ENCODE measurements around the gene STX3.
"Not testable (repeated sequence)": the region's sequence is repeated elsewhere in the genome, so short reads cannot be mapped to it uniquely, and the experiment has no call there.

The STX3 gene

DNA sequence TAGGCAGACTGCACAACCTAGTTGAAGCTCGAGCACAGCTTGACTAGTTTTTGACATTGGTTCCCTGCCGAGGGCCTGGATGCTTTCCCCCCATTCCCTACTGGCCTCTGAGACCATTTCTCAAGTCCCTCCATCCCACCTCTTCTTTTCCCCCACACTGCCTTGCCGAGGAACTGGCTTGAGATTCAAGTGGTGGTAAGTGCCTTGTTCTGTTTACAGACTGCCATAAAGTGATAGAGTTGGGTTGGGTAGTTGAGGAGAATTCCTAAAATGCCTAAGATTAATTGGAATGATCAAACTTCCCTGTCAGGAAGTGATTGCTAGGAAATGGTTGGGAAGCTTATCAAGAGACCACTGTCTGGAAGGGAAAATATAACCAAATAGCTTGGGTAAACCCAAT is 39.2 kb downstream of the STX3 start:
- no peak for DNase-seq

DNA sequence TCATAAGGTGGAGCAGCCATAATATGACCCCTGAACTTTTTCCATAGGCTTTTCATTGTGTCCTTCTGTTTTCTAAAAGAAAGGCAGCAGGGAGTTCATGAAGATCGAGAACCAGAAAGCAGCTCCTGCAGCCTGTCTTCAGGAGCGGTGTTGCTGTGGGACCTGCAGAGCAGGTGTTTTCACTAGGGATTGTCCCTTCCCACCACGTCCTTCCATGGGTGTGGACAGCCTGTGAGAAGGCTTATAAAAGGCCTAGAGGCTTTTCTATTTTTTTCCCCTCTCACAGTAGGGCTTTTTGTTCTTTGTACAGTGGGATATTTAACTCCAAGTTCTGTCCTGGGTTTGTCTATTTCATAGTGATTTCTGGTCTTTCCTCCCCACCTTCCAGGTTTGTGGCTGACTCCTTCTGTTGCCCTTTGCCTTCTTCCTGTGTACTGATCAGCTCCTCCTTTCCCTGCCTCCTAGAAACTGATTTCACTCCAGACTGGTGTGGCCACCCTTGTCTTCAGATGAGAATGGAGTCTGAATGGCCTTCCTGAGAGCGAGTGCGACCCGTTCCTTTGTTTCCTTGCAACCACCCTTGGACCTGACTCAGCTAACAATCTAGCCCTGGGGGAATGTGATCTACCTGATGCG is 45.3 kb downstream of the STX3 start:
- DNase-seq = no peak

DNA sequence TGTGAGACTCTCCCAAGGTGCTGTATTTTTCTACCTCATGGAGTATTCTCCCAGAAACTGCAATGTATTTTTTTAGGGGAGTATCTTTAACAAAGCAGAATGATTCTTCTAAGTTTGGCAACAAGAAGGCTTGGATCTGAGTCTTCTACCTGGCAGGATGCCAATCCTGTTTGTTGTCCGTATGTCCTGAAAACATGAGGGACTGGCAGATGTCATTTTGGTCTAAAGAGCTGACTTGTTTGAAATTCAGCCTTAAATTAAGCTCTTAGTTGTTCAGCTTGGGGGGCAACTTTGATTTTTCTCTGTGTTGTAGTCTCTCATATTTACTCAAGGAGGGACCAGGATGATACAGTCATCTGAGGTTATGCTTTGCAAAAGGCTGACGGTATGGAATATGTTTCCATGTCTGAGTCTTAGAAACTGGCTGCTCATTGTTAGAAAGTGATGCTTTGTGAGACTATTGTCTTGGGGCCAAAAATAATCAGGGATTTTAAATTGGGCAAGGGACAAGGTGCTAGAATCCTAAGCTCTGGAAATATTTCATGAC is 46.1 kb downstream of the STX3 start:
- no peak for DNase-seq

DNA sequence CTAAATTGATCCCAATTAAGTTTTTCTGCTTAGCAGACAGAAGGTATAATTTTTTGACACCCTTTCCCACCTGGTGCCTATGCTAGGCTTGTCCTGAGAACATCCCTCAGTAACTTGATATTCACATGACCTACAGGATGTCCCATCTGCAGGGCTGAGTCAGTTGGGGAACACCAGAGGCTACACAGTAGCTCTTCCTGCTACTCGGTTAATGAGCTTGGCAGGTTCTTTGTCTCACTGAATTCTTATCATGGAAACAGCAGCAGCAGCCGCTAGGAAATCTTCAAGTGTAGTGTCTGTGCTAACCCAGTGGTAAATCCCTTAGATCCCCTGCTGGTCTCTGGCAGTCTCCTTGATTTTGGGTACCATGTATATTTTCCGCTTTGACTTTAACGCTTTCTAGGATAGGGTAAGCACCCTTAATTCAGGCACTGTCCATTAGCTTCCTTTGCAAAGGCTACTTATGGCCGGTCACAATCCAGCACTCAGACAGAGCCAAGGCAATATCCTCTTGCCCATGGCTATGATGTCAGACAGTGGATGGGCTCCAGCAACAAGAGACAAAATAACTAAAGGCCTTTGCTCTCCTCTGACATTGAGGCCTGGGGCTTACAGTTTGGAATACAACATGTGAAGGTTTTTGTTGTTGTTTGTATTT is 46.9 kb downstream of the STX3 start:
- no peak for DNase-seq

DNA sequence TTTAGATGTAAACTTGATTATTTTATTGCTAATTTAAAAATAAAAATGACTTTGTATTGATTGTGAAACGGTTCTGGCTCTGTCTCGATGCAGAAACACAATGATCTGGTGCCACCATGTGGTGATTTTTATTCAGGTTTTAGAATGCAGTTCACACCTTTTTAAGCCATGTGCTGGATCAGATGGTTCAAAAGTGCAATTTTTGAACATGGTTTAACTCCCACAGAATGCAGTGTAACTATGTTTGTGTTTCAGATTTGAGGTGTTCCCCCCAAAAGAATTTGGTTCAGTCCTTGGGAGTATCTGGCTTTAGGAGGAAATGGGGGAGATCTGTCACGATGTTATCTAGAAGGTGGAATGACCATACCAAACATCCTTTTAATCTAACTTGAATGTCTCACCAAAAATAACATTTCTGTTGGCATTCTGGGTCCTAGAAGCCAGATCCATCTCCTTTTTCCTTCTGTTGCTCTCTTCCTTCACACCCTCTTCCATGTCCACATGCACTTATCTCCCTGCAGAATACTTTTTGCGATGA is 47.5 kb downstream of the STX3 start:
- DNase-seq = no peak

DNA sequence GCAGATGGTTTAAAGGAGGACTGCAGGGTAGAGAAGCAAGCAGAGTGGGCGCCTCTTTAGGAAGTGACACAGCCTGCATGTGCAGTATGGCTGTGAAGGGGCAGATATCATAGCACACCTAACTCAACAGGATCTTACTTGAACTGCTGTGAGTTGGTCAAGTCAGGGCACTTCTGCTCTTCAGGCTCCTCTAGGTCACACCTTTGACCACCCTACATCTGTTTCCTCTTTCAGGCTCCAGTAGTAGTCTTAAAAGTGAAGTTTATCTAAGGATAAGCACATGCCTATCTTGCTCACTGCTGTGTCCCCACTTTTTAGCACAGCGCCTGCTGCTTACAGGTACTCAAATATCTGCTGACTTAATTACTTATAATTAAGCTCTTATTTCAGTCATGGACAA is 48.9 kb downstream of the STX3 start:
- DNase-seq = no peak

DNA sequence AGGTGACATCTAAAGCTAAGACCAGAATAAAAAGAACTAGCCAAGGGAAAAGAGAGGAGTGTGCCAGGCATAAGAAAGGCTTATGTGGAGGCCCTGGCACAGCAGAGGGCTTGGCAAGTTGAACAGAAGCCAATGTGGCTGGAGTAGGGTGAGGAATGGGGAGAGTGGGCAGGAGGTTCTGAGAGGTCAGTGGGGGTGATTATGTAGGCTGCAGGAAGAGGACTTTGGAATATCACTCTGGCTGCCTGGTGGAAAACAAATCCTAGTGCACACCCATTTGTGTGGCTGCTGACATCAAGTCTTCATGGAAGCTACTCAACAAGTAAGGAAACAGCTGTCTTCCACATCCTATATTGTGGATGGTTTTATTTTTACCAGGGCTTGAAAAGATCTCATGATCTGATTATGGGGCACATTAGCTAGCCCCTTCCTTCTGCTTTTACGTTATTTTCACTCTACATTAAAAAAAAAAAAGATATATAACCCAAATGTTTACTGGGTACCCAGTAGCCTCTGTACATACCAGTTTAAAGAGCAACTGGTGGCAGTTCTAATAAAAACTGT is 52.0 kb downstream of the STX3 start:
- DNase-seq = no peak

DNA sequence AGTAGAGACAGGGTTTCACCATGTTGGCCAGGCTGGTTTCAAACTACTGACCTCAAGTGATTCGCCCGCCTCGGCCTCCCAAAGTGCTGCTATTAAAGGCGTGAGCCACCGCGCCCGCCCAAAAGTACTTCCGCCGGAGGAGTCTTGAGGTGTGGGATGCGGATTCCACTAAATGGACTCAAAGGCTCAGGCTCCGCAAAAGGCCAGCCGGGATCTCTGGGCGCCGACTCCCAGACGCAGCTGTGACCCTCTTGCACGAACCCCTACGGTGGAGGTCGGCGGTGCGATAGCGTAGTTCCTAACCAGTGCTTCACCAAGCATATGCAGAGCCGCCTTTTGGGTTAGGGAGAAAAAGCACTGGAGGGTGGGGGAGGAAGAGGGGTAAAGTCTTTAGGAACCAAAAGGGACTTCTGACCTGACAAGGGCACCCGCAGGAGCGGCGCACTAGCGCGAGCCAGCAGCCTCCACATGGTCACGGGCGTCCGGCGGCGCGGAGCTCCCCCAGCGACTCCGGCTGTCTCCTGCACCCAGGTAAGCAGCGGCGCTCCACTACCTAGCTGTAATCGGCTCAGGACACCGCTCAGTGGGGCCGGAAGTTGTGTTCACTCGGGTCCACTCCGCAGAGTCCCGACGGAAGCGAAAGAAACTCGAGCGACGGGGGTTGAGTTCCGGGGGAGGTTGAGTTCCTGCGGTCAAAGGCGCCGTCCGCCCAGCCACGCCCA is 55.2 kb downstream of the STX3 start, which contains the start of gene MRPL16:
Gene MRPL16 (minus strand): TSS at position 590 of the 722 bp plus-strand sequence. CDS start 120 bp downstream, at position 470.
- peak; percentile 89 for DNase-seq

DNA sequence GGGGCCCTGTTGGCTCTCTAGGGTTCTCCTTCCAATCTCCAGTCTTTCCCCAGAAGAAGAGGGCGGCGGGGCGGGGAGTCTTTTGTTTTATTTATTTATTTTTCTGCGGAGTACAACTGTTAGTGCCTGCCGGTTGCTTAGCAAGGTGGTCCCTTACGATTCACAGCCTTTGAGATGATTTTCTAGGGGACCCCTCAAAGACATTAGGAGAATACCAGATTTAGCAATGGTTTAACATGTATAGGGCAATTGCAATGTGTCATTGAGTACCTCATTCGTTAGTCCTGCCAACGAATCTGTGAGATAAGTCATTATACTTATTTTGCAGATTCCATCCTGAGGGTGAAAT is 55.7 kb downstream of the STX3 start:
- no peak for DNase-seq

DNA sequence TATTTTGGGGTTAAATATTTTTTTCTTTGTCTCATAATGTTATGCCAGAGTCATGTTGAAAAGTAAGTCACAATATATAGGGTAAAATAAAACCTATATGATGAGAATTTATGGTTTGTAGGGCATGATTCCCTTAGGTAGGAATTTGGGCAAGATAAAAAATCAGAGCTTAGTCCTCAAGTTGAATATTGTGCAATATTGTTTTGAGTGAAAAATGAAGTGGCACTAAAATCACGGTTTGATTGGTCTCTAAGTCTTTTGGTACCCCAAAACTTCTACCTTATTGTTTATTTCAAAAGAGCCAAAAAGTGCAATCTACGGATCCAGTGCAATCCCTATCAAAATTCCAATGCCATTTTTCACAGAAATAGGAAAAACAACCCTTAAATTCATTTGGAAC is 57.0 kb downstream of the STX3 start:
- no peak for DNase-seq

DNA sequence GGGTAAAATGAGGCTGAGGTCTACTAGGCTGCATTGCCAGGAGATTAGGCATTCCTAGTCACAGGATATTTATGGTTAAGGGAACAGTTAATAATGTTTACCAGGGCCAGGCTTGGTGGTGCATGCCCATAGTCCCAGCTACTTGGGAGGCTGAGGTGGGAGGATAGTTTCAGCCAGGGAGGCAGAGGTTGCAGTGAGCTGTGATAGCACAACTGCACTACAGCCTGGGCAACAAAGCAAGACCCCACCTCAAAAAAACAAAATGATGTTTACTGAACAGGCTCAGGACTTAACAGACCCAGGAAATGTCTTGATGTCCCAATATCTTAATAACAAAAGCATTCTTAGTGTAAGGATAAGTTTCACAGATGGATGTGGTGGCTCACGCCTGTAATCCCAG is 58.2 kb downstream of the STX3 start:
- no peak for DNase-seq

DNA sequence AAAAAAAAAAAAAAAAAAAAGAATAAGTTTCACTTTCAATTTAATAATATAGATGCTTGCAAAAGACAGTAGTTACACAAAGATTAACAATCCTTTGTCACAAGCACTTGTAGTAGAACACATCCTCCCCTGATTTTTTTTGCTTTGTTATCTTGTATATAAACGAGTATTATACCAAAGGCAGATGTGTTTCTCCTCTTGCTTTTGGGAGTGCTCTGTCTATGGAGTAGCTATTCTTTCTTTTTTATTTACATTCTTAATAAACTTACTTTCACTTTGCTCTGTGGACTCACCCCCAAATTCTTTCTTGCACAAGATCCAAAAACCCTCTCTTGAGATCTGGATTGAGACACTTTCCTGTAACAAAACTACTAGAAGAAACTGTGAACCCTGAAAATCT is 58.8 kb downstream of the STX3 start:
- DNase-seq = no peak

DNA sequence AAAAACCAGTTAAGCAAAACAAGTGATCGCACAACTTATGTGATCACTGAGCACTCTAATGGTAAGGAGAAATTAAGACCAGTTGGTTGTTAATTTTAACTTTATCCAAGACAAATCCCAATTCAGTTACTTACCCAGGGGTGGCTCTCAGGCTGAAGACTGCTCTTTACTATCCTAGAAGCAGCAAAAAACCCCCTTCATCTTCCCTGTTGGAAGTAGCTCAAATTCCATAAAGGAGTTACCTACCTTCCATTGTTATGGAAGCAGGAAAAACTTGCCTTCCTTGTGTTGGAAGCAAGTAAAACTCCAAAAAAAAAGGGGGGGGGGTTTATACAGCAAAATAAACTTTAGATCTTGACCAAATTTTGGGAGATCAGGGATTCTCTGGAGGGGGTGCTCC is 60.6 kb downstream of the STX3 start:
- no peak for DNase-seq

DNA sequence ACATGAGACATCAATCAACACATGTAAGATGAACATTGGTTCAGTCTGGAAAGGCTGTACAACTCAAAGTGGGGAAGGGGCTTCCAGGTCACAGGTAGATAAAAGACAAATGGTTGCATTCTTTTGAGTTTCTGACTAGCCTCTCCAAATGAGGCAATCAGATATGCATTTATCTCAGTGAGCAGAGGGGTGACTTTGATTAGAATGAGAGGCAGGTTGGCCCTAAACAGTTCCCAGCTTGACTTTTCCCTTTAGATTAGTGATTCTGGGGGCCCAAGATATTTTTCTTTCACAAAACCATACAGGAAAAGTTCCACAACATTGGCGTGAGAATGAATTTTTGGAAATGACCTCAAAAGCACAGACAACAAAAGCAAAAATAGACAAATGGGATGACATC is 61.3 kb downstream of the STX3 start:
- DNase-seq = not testable (repeated sequence)

DNA sequence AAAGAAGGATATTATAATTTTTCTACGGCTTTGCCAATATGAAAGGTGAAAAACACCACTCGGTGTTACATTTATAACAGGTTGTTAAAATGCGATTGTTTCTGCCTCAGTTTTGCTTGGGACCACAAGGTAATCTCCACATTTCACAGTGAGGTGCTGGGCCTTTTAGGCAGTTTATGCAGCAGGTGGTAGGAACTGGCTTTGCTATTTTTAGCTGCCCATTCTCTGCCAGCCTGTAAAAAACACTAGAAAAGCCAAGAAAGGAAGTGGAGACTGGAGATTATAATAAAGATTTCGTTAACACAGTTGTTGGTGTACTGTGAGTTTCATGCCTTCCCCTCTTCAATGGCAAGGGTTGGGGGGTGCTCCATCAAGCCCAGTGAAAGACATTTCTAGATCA is 63.4 kb downstream of the STX3 start:
- DNase-seq = no peak

DNA sequence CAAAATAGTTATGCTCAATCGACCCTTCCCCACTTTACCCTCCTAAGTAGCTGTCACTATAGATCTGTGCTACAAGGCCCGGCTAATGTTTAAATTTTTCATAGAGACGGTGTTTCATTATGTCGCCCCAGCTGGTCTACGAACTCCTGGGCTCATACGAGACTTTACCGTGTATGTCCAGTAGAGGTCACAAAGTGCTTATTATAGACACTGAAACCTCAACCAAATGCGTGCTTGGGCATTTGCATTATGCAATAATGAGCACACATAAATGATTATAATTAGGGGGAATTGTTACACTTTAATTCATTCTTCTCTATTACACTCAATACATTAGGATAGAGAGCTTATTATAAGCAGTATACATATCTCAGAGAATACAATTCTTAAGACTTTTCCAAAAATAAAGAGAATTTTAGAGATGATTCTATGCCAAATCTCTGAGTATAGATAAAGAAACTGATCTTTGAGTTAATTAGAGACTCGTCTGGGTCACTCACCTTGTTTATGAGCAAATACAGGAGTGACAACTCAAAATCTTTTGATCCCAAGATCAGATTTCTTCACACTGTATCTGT is 67.9 kb downstream of the STX3 start:
- peak; percentile 63 for DNase-seq

DNA sequence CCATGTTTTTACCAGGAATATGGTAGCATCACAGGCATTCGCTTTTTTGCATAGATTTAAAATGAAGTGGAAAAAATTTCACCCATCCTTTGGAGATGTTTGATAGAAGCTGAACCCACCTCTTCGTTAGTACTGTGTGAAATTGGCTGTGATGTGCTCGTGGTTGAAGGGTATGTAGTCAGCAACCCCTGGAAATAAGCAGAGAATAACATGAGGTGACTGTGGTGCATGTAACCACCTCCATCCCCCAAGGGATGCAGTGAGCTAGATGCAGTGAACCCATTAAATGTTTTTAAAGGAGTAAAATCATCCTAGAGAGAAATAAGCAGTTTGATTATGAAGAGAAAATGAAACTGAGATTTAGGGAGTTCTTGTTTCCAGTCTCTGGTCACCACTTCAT is 74.2 kb downstream of the STX3 start:
- no peak for DNase-seq

DNA sequence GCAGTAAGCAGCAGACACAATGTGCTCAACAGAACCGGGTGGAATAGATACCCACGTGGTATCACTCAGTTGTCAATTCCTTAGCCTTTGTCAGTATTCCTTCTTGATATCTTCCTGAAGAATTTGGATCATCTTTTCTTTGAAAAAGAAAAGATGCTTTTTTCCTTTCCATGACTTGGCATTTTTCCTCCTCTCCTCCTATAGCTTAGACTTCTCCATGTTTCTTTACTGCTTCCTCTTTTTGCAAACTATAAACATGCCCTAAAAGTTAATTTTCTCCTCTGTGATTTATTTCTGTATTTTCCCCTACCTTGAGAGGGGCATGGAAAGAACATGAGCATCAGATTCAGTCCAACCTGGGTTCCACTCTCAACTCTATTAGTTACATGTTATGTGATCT is 78.4 kb downstream of the STX3 start:
- DNase-seq = no peak

DNA sequence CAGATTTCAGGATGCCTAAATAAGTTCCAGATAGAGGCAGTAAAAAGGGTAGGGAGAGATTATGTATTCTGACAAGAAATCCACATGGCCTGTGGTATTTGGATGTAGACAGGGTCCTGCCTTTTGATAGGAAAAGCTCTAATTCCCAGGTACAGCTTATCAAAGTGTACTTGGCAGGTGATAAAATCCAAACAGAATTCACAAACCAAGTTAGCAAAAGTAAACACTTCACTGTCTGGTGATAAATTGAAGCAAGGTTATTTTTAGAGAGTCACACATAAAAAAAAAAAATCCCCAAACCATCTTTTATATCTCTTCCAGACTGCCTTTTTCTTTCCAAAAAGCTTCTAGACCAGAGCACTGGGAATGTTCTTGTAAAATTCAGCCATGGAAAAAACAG is 84.4 kb downstream of the STX3 start:
- no peak for DNase-seq

DNA sequence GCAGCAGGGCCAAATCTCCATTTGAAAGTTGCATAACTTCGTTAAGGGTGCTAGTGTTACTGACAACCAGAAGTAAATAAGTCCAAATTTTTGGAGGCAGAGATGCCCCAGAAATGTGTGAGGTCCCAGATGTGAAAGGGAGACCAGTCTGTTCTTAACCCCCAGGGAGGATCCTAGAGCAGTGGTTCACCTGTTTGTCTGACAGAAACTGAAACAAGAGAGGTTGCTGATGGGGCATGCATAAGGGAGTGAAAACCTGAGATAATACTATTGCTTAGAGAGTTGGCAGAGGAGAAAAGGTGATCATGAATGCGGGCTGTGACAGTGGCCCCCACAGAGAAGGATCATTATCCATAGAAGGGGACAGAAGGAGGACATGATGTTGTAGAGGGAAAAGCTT is 86.3 kb downstream of the STX3 start:
- DNase-seq = no peak

DNA sequence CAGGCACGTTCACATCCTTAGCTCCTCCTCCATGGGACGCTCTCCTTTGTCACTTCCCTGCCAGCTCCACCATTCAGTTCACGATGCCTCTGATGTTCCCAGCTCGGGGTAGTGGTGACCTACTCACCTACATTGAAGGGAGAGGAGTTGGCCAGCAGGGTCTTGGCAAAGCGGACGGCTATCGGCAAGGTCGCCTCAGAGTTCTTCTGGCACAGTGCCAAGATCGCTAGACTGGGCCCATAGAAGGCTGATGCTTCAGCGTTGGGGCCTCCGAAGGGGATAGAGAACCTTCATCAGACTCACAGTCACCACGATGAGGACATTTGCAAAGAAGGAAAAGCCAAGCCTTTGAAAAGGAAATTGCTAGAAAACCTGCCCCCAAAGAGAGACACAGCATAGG is 87.1 kb downstream of the STX3 start:
- DNase-seq = no peak

DNA sequence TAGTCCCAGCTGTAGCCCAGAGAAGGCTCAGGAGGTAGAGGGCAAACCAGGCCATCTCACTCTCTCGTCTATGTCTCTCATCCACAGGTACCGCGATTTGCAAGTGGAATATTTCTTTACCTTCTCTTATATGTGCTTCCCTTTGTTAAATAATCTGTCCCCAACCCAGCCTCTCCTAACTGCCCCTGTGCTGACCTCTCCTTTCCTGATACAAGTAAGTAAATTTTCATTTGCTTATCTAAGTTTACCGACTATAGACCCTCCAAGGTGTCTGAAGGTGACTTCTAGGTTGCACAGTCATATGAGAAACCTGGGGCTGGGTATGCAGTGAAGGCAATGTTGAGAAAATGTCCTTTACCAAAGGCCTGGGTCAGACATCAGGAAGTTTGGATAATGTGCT is 90.2 kb downstream of the STX3 start, which contains the start of gene CBLIF:
Gene CBLIF (minus strand): TSS at position 101 of the 400 bp plus-strand sequence. CDS start 46 bp downstream, at position 55.
- DNase-seq = no peak

DNA sequence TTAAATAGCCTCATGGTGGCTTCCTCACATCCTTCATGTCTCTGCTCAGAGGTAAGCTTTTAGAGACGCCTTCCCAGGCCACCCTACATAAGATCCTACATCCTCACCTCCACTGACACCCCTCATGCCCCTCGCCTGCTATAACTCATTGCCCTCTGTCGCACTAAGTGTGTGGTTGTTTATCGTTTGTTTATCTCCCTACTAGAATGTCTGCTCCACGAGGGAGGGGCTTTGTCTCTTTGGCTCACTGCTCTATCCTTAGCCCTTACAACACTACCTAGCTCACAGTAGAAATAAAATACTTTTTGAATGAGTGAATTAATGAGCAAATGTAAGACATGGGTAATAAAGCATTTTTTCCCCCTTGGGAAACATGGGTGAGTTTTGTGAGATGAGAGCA is 91.4 kb downstream of the STX3 start:
- no peak for DNase-seq

Measured in NCI-H526 treated with DMSO at 0.1 percent for 48 hours (cell line).